Astrocyte (in vitro differentiated cells and primary cell): ENCODE results near the gene ACTL6A. TPM values are rescaled to one million over a fixed set of nuclear protein-coding genes. Genes with fewer than 3 reads are reported as not detected.

Experiments
- DNase-seq: peaks from one replicate; pipeline ENCODE4 v3.0.0-alpha.2; 2010; ENCODE audit warnings: low read depth
- FAIRE-seq: peaks from 2 replicates; lab custom pipeline; 2011; peaks lifted over from hg19 to GRCh38; lab: Jason Lieb, UNC
- H2AFZ ChIP-seq: 2 replicates; pipeline ENCODE4 v1.6.0; 2012; ENCODE audit warnings: low read depth, low read length, inconsistent platforms
- H3K27ac ChIP-seq: 2 replicates; pipeline ENCODE4 v1.5.1; 2011; ENCODE audit warnings: low read depth, low read length, inconsistent platforms
- H3K27me3 ChIP-seq: 2 replicates; pipeline ENCODE4 v1.6.0; 2011; ENCODE audit warnings: low read length, inconsistent platforms; ENCODE audit not compliant: insufficient read depth
- H3K36me3 ChIP-seq: 2 replicates; pipeline ENCODE4 v1.5.1; 2011; ENCODE audit warnings: low read length, inconsistent platforms; ENCODE audit not compliant: insufficient read depth
- H3K4me1 ChIP-seq: 2 replicates; pipeline ENCODE4 v1.5.1; 2011; ENCODE audit warnings: low read length, inconsistent platforms; ENCODE audit not compliant: insufficient read depth
- H3K4me2 ChIP-seq: 2 replicates; pipeline ENCODE4 v1.6.0; 2012; ENCODE audit warnings: low read length, inconsistent platforms
- H3K4me3 ChIP-seq: 2 replicates; pipeline ENCODE4 v1.5.1; 2011; ENCODE audit warnings: low read depth, mild to moderate bottlenecking, low read length, inconsistent platforms; ENCODE audit not compliant: insufficient read depth
- H3K79me2 ChIP-seq: 2 replicates; pipeline ENCODE4 v1.6.0; 2012; ENCODE audit warnings: mild to moderate bottlenecking, low read length, inconsistent platforms; ENCODE audit not compliant: insufficient read depth
- H3K9ac ChIP-seq: 2 replicates; pipeline ENCODE4 v1.6.0; 2012; ENCODE audit warnings: mild to moderate bottlenecking, low read length, inconsistent platforms
- H3K9me3 ChIP-seq: 2 replicates; pipeline ENCODE4 v1.5.1; 2012; ENCODE audit warnings: low read depth, mild to moderate bottlenecking, low read length, inconsistent platforms; ENCODE audit not compliant: insufficient read depth
- H4K20me1 ChIP-seq: 2 replicates; pipeline ENCODE4 v1.6.0; 2012; ENCODE audit warnings: low read length, inconsistent platforms; ENCODE audit not compliant: insufficient read depth
- H3K27ac Mint-ChIP-seq: one replicate; pipeline ENCODE4 v1.8.0; 2021; ENCODE audit warnings: mild to moderate bottlenecking, mixed read lengths; ENCODE audit not compliant: unreplicated experiment
- H3K27me3 Mint-ChIP-seq: one replicate; pipeline ENCODE4 v1.8.0; 2021; ENCODE audit warnings: low read depth, mixed read lengths; ENCODE audit not compliant: unreplicated experiment
- H3K36me3 Mint-ChIP-seq: one replicate; pipeline ENCODE4 v1.8.0; 2021; ENCODE audit warnings: low read depth, mixed read lengths; ENCODE audit not compliant: unreplicated experiment
- H3K4me1 Mint-ChIP-seq: one replicate; pipeline ENCODE4 v1.8.0; 2021; ENCODE audit warnings: low read depth, mixed read lengths; ENCODE audit not compliant: unreplicated experiment
- H3K4me3 Mint-ChIP-seq: one replicate; pipeline ENCODE4 v1.8.0; 2021; ENCODE audit warnings: mild to moderate bottlenecking, moderate library complexity, mixed read lengths; ENCODE audit not compliant: unreplicated experiment
- H3K9me3 Mint-ChIP-seq: one replicate; pipeline ENCODE4 v1.8.0; 2021; ENCODE audit warnings: mild to moderate bottlenecking, mixed read lengths; ENCODE audit not compliant: unreplicated experiment
- CTCF ChIP-seq: IDR thresholded peaks from 2 replicates; pipeline ENCODE4 v1.5.1; 2011; ENCODE audit warnings: low read depth, mild to moderate bottlenecking, inconsistent platforms, low read length, moderate library complexity; ENCODE audit not compliant: insufficient read depth
- EZH2 ChIP-seq: IDR thresholded peaks from 2 replicates; pipeline ENCODE4 v1.6.1; 2012; ENCODE audit warnings: mild to moderate bottlenecking, low read length, inconsistent platforms; ENCODE audit not compliant: insufficient read depth
- total RNA-seq: library from RNA; stranded (reverse); gene quantifications from 2 replicates; pipeline ENCODE4 v1.2.1, GENCODE V29; 2021

Gene ACTL6A
- total RNA-seq, 1 donor from 2014 or later = 47.0 TPM

- H3K4me1 ChIP-seq = peaks cover 4% of the 10 kb centered on the region
- H4K20me1 ChIP-seq = no peaks in the 10 kb centered on the region
- no peaks in the 10 kb centered on the region for H3K27me3 ChIP-seq
- H3K27ac ChIP-seq = peak overlapping the region; percentile 91
- no peaks in the 10 kb centered on the region for H3K27me3 Mint-ChIP-seq
- no peaks in the 10 kb centered on the region for H3K79me2 ChIP-seq
- H3K4me2 ChIP-seq = peak overlapping the region; percentile 36
- FAIRE-seq (no peak), DNase-seq (peak; percentile 89)
- no peaks in the 10 kb centered on the region for H3K36me3 Mint-ChIP-seq
- peak overlapping the region; percentile 47 for H3K4me3 Mint-ChIP-seq
- H3K27ac Mint-ChIP-seq = peak overlapping the region; percentile 92
- TF ChIP-seq EZH2 (no peak), CTCF (no peak)
- H2AFZ ChIP-seq = peak overlapping the region; percentile 14
- H3K36me3 ChIP-seq = no peaks in the 10 kb centered on the region
- no peak overlapping the region for H3K4me3 ChIP-seq
- H3K9me3 Mint-ChIP-seq = peaks cover 11% of the 10 kb centered on the region
- peak overlapping the region; percentile 60 for H3K9ac ChIP-seq
- peaks cover 15% of the 10 kb centered on the region for H3K4me1 Mint-ChIP-seq
- H3K9me3 ChIP-seq = no peaks in the 10 kb centered on the region
These were observed 17.6 kb upstream of the ACTL6A start for GRCh38 chr3:179544981-179545645.

- Mint-ChIP-seq H3K36me3 (no peaks in the 10 kb centered on the region), H3K9me3 (peaks cover 9% of the 10 kb centered on the region), H3K4me3 (no peak overlapping the region), H3K27me3 (no peaks in the 10 kb centered on the region), H3K27ac (no peak overlapping the region), H3K4me1 (peaks cover 15% of the 10 kb centered on the region)
- Histone ChIP-seq H3K4me3 (no peak overlapping the region), H4K20me1 (no peaks in the 10 kb centered on the region), H3K36me3 (no peaks in the 10 kb centered on the region), H3K4me1 (peaks cover 4% of the 10 kb centered on the region), H2AFZ (no peak overlapping the region), H3K27ac (no peak overlapping the region), H3K79me2 (no peaks in the 10 kb centered on the region), H3K9ac (no peak overlapping the region), H3K9me3 (no peaks in the 10 kb centered on the region), H3K27me3 (no peaks in the 10 kb centered on the region), H3K4me2 (no peak overlapping the region)
- TF ChIP-seq CTCF (no peak), EZH2 (no peak)
- DNase-seq = no peak
- no peak for FAIRE-seq
These were observed 15.9 kb upstream of the ACTL6A start for GRCh38 chr3:179546814-179547241.

GRCh38 chr3:179551349-179552105 is 11.2 kb upstream of the ACTL6A start:
- DNase-seq (no peak), FAIRE-seq (no peak)
- Mint-ChIP-seq H3K9me3 (no peaks in the 10 kb centered on the region), H3K27me3 (no peaks in the 10 kb centered on the region), H3K36me3 (no peaks in the 10 kb centered on the region), H3K4me3 (no peak overlapping the region), H3K4me1 (peaks cover 5% of the 10 kb centered on the region), H3K27ac (no peak overlapping the region)
- Histone ChIP-seq H3K9me3 (no peaks in the 10 kb centered on the region), H3K9ac (no peak overlapping the region), H3K4me3 (no peak overlapping the region), H3K4me2 (no peak overlapping the region), H3K27ac (no peak overlapping the region), H3K27me3 (no peaks in the 10 kb centered on the region), H3K36me3 (no peaks in the 10 kb centered on the region), H4K20me1 (no peaks in the 10 kb centered on the region), H3K79me2 (no peaks in the 10 kb centered on the region), H3K4me1 (no peaks in the 10 kb centered on the region), H2AFZ (no peak overlapping the region)
- TF ChIP-seq EZH2 (no peak), CTCF (no peak)
